ENCODE data around the gene PTER.

The PTER gene

GRCh38 chr10:16536155-16536554, 99.3 kb downstream of the PTER start:
- FAIRE-seq = no peak
- no peak for DNase-seq (ENCODE audit: low spot score)

GRCh38 chr10:16544099-16544498, 107.3 kb downstream of the PTER start:
- no peak for FAIRE-seq
- no peak for DNase-seq (ENCODE audit: low spot score)

- FAIRE-seq (no peak), DNase-seq (ENCODE audit: low spot score) (no peak)
Measured at GRCh38 chr10:16544591-16544990, 107.8 kb downstream of the PTER start.

DNA sequence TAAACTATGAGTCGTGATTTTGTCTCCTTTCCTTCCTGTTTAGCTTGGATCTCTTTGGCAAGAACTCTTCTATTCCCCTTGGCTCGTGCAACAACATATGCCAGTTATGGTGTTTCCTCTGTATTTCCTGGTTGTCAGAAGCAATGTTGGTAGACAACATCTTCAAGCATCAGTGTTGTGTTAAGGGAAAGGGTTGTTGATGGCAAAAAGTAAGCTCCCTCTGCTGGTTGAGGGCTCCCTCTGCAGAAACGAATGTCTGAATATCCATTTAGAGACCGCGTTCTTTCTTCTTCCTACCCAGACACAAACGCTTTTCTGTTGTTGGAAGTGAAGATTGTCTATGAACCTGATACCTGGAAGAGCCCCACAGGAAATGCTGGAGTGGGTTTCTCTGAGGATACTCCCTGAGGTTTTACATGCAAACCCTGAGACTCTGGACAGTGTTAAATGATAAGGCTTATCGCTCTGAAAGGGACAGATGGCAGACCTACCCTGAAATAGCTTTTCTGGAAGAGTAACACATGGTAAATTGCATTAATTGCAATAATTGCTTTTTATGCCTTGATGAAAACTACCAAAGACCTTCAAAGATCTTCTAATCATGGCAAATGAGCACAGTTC, 108.4 kb downstream of the PTER start:
- no peak for FAIRE-seq
- peak; percentile 58 for DNase-seq (ENCODE audit: low spot score)

DNA sequence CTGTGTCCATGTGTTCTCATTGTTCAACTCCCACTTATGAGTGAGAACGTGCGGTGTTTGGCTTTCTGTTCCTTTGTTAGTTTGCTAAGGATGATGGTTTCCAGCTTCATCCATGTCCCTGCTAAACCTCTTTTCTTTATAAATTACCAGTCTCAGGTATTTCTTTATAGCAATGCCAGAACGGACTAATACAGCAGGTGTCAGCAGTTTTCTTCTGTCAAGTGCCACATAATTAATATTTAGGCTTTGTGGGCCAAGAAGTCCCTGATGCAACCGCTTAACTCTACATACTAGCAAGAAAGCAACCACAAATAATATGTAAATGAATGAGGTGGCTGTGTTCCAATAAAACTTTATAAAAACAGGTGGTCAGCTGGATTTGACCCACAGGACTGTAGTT, 111.2 kb downstream of the PTER start:
- FAIRE-seq (no peak), DNase-seq (ENCODE audit: low spot score) (no peak)

- DNase-seq (ENCODE audit: low spot score) (no peak), FAIRE-seq (no peak)
Measured at GRCh38 chr10:16559236-16559773, 122.5 kb downstream of the PTER start.

DNA sequence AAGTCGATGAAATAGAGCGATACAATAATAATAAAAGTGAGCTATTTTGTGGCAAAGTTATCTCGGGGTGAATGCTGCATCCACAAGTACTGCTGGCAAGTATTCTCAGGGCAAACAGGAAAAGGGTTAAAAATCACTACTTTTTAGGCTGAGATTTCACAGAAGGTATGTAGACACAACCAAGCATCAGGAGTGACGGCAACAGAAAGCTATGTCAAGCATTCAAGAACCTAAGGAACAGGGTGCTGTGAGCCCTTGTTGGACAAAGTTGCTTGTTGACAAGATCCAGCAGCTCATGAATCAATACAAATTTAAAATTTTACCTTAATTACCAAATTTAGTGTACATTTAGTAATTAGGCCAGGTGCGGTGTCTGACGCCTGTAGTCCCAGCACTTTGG, 126.1 kb downstream of the PTER start:
- no peak for FAIRE-seq
- peak; percentile 38 for DNase-seq (ENCODE audit: low spot score)
